LNCAP (cell line): ENCODE results near the gene EXOG.

Experiments
- CTCF ChIP-seq: fragments of 450-650 bp; IDR thresholded peaks from 2 replicates; pipeline ENCODE4 v1.5.1; 2017; ENCODE audit warnings: mild to moderate bottlenecking

The EXOG gene

GRCh38 chr3:38468765-38469164 lies 27.4 kb upstream of the EXOG start:
- no peak for TF ChIP-seq CTCF

- TF ChIP-seq CTCF = no peak
Observed at GRCh38 chr3:38469852-38470251, 26.3 kb upstream of the EXOG start.

GRCh38 chr3:38471260-38471857 lies 24.8 kb upstream of the EXOG start:
- TF ChIP-seq CTCF = no peak

- TF ChIP-seq CTCF = no peak
Observed at GRCh38 chr3:38472342-38472741, 23.8 kb upstream of the EXOG start.

GRCh38 chr3:38473229-38473628 lies 22.9 kb upstream of the EXOG start:
- TF ChIP-seq CTCF = no peak

- TF ChIP-seq CTCF = no peak
Observed at GRCh38 chr3:38474928-38475605, 21.1 kb upstream of the EXOG start.

- TF ChIP-seq CTCF = no peak
Observed at GRCh38 chr3:38475716-38476115, 20.4 kb upstream of the EXOG start.
